Measurements from ENCODE around the gene C1orf50. TPM values are rescaled to one million over a fixed set of nuclear protein-coding genes. Genes with fewer than 3 reads are reported as not detected.

Gene C1orf50
- total RNA-seq, 4 donors from 2014 or later = 2.8 to 14.7 (median 5.4) TPM

GRCh38 chr1:42730002-42730401, 37.0 kb upstream of the C1orf50 start:
- Histone ChIP-seq H3K4me3 (no peak overlapping the region), H3K27ac (no peak overlapping the region), H3K27me3 (no peaks in the 10 kb centered on the region), H3K36me3 (no peaks in the 10 kb centered on the region), H3K4me1 (no peaks in the 10 kb centered on the region), H3K9me3 (no peaks in the 10 kb centered on the region)
- TF ChIP-seq POLR2A (IDR thresholded peaks at IDR 0.05) (no peak), CTCF (IDR thresholded peaks at IDR 0.05 in 4 of 5, conservative IDR thresholded peaks at IDR 0.05 in 1 of 5) (no peak)
- in situ Hi-C loops (cut with MboI; ENCODE audit: low sequenced_read_pairs in 4 of 4) = loop anchor here in 1 of 4 donors (25.0 kb wide), 2 partner anchors 168 to 593 kb away; no protein-coding TSS in a partner anchor
- intact Hi-C loops (cut with DNase I; ENCODE audit: low total_unique reads) = no loop called here
- no peak for DNase-seq
- ATAC-seq = no peak

DNA sequence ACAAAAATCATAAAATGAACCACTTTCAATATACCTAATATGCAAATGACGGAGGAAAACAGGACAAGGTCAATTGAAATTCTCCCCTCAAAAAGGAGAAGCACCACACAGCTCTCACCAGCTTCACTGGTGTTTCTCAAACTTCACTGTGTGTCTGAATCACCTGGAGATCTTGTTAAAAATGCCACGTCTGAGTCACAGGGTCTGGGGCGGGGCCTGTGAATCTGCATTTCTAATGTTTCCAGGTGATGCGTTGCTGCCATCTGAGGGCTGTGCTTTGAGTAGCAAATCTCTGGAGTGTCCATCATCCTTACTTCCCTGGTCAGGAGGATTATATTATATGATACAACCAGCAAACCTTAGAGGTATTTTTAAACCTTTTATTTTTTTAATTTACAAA, 36.1 kb upstream of the C1orf50 start:
- intact Hi-C loops (cut with DNase I; ENCODE audit: low total_unique reads) (no loop called here), in situ Hi-C loops (cut with MboI; ENCODE audit: low sequenced_read_pairs in 4 of 4) (loop anchor here in 1 of 4 donors (25.0 kb wide), 2 partner anchors 169 to 594 kb away; no protein-coding TSS in a partner anchor)
- TF ChIP-seq POLR2A (IDR thresholded peaks at IDR 0.05) = no peak
- no peak for TF ChIP-seq CTCF (IDR thresholded peaks at IDR 0.05 in 4 of 5, conservative IDR thresholded peaks at IDR 0.05 in 1 of 5)
- ATAC-seq = no peak
- Histone ChIP-seq H3K4me1 (no peaks in the 10 kb centered on the region), H3K27ac (no peak overlapping the region), H3K27me3 (no peaks in the 10 kb centered on the region), H3K36me3 (no peaks in the 10 kb centered on the region), H3K9me3 (no peaks in the 10 kb centered on the region), H3K4me3 (no peak overlapping the region)
- no peak for DNase-seq

DNA sequence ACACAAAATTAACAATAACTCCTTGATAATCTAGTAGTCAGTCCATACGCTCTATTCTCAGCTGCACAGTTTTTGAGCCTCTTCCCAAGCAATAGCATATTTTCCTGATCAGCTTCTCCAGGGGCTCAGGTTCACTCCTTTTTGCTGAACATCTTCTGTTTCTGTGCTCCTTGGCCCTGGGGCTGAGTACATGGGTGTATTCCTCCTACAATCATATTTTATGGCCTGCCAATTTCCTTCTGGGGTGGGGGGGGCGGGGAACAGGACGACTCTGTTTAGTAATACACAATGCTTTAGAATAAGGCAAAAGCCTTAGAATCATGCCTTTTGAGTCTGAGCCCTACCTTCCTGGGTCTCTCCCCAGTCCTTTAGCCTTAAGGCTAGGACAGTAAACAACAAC, 35.5 kb upstream of the C1orf50 start:
- TF ChIP-seq CTCF (IDR thresholded peaks at IDR 0.05 in 4 of 5, conservative IDR thresholded peaks at IDR 0.05 in 1 of 5) (no peak), POLR2A (IDR thresholded peaks at IDR 0.05) (no peak)
- in situ Hi-C loops (cut with MboI; ENCODE audit: low sequenced_read_pairs in 4 of 4) = loop anchor here in 1 of 4 donors (25.0 kb wide), 2 partner anchors 169 to 594 kb away; no protein-coding TSS in a partner anchor

GRCh38 chr1:42732126-42732680, 34.8 kb upstream of the C1orf50 start:
- DNase-seq = no peak
- no peaks in the 10 kb centered on the region for H3K27me3 ChIP-seq
- no peaks in the 10 kb centered on the region for H3K36me3 ChIP-seq
- H3K4me3 ChIP-seq = no peak overlapping the region
- no peaks in the 10 kb centered on the region for H3K9me3 ChIP-seq
- intact Hi-C loops (cut with DNase I; ENCODE audit: low total_unique reads) (no loop called here), in situ Hi-C loops (cut with MboI; ENCODE audit: low sequenced_read_pairs in 4 of 4) (loop anchor here in 1 of 4 donors (25.0 kb wide), 2 partner anchors 170 to 595 kb away; no protein-coding TSS in a partner anchor)
- H3K4me1 ChIP-seq = no peaks in the 10 kb centered on the region
- H3K27ac ChIP-seq = no peak overlapping the region
- TF ChIP-seq POLR2A (IDR thresholded peaks at IDR 0.05) (no peak), CTCF (IDR thresholded peaks at IDR 0.05 in 4 of 5, conservative IDR thresholded peaks at IDR 0.05 in 1 of 5) (no peak)
- ATAC-seq = no peak

More for the DNA sequence above, 35.5 kb upstream of the C1orf50 start:
- H3K9me3 ChIP-seq = no peaks in the 10 kb centered on the region
- DNase-seq (no peak), ATAC-seq (no peak)
- intact Hi-C loops (cut with DNase I; ENCODE audit: low total_unique reads) = no loop called here
- no peaks in the 10 kb centered on the region for H3K4me1 ChIP-seq
- no peaks in the 10 kb centered on the region for H3K27me3 ChIP-seq
- no peak overlapping the region for H3K4me3 ChIP-seq
- H3K27ac ChIP-seq = no peak overlapping the region
- H3K36me3 ChIP-seq = no peaks in the 10 kb centered on the region
